Measurements from ENCODE around the gene HBE1. TPM values are rescaled to one million over a fixed set of nuclear protein-coding genes. Genes with fewer than 3 reads are reported as not detected.
"Not testable (repeated sequence)": the region's sequence is repeated elsewhere in the genome, so short reads cannot be mapped to it uniquely, and the experiment has no call there.

The HBE1 gene
- total RNA-seq, 6 donors from 2014 or later = 2.5 to 3.0 TPM; not detected in 4

GRCh38 chr11:5297721-5298323 lies 28.1 kb upstream of the HBE1 start:
- Histone ChIP-seq H3K36me3 (no peaks in the 10 kb centered on the region), H3K9me3 (no peaks in the 10 kb centered on the region), H3K4me1 (no peaks in the 10 kb centered on the region), H3K27ac (no peak overlapping the region), H3K4me3 (no peak overlapping the region), H3K27me3 (no peaks in the 10 kb centered on the region)
- DNase-seq (no peak), ATAC-seq (ENCODE audit: low FRiP score in 2 of 2) (no peak)
- TF ChIP-seq POLR2A (IDR thresholded peaks at IDR 0.05) (no peak), EP300 (IDR thresholded peaks at IDR 0.05) (no peak), CTCF (IDR thresholded peaks at IDR 0.05) (no peak), POLR2AphosphoS5 (IDR thresholded peaks at IDR 0.05) (no peak)
- 57 to 69% methylated on average over 4 of the region's 4 CpGs for WGBS, 2 donors

GRCh38 chr11:5294342-5294995 lies 24.7 kb upstream of the HBE1 start:
- WGBS, 2 donors = 96 to 97% methylated on average over 13 to 39 of the region's 41 CpGs
- not testable (repeated sequence) for H3K27me3 ChIP-seq; H3K4me3 ChIP-seq; H3K27ac ChIP-seq; H3K36me3 ChIP-seq; ATAC-seq (ENCODE audit: low FRiP score in 2 of 2); H3K4me1 ChIP-seq; H3K9me3 ChIP-seq
- peak in 1 of 2 donors; percentile 67 for DNase-seq

- no peaks in the 10 kb centered on the region for H3K36me3 ChIP-seq
- DNase-seq (no peak), ATAC-seq (ENCODE audit: low FRiP score in 2 of 2) (no peak)
- no peak overlapping the region for H3K27ac ChIP-seq
- H3K4me1 ChIP-seq = no peaks in the 10 kb centered on the region
- H3K4me3 ChIP-seq = no peak overlapping the region
- TF ChIP-seq CTCF (IDR thresholded peaks at IDR 0.05) = no peak
- no peak for TF ChIP-seq POLR2A (IDR thresholded peaks at IDR 0.05)
- TF ChIP-seq EP300 (IDR thresholded peaks at IDR 0.05) = no peak
- no peak for TF ChIP-seq POLR2AphosphoS5 (IDR thresholded peaks at IDR 0.05)
- H3K9me3 ChIP-seq = no peaks in the 10 kb centered on the region
- no peaks in the 10 kb centered on the region for H3K27me3 ChIP-seq
- 92% methylated on average over 8 of the region's 8 CpGs for WGBS, 2 donors
Measured at GRCh38 chr11:5293028-5293427, 23.3 kb upstream of the HBE1 start.

- H3K27me3 ChIP-seq = no peaks in the 10 kb centered on the region
- DNase-seq (no peak), ATAC-seq (ENCODE audit: low FRiP score in 2 of 2) (no peak)
- no peaks in the 10 kb centered on the region for H3K4me1 ChIP-seq
- no peaks in the 10 kb centered on the region for H3K36me3 ChIP-seq
- H3K4me3 ChIP-seq = no peak overlapping the region
- no peak overlapping the region for H3K27ac ChIP-seq
- no peak for TF ChIP-seq POLR2A (IDR thresholded peaks at IDR 0.05)
- TF ChIP-seq CTCF (IDR thresholded peaks at IDR 0.05) = peak in 1 of 6 experiments; percentile 13
- H3K9me3 ChIP-seq = no peaks in the 10 kb centered on the region
- 88 to 91% methylated on average over 1 of the region's 1 CpG for WGBS, 2 donors
Measured at GRCh38 chr11:5291207-5291838, 21.6 kb upstream of the HBE1 start.

GRCh38 chr11:5290106-5290505 lies 20.4 kb upstream of the HBE1 start:
- Histone ChIP-seq H3K27ac (no peak overlapping the region), H3K4me3 (no peak overlapping the region), H3K9me3 (no peaks in the 10 kb centered on the region), H3K27me3 (no peaks in the 10 kb centered on the region), H3K4me1 (no peaks in the 10 kb centered on the region), H3K36me3 (no peaks in the 10 kb centered on the region)
- TF ChIP-seq CTCF (IDR thresholded peaks at IDR 0.05) (no peak), POLR2AphosphoS5 (IDR thresholded peaks at IDR 0.05) (no peak), EP300 (IDR thresholded peaks at IDR 0.05) (no peak), POLR2A (IDR thresholded peaks at IDR 0.05) (no peak)
- DNase-seq (no peak), ATAC-seq (ENCODE audit: low FRiP score in 2 of 2) (no peak)
- WGBS, 2 donors = 91 to 94% methylated on average over 1 of the region's 1 CpG

All from upper lobe of left lung (tissue), 6 donors.